Panc1 (cell line): ENCODE data around the gene TRPM4. TPM values are rescaled to one million over a fixed set of nuclear protein-coding genes. Genes with fewer than 3 reads are reported as not detected.

Source experiments
- ATAC-seq: fragments of 200-7000 bp; cut with Tn5 transposase; 2 replicates; pipeline ENCODE4 v1.9.1; 2020; ENCODE audit warnings: mild to moderate bottlenecking, moderate library complexity
- BruUV-seq: library from RNA; stranded (reverse); fragments of 400-500 nt; replicated peaks from 2 replicates; lab custom pipeline; 2021; lab: Mats Ljungman, UMichigan
- CTCF ChIA-PET: fragments of 300-600 bp; sonication (Branson Sonifier 250); formaldehyde crosslinking; loops from one replicate; lab custom pipeline; 2022; ENCODE audit warnings: antibody characterized with exemption; lab: Charles Lee
- POLR2A ChIA-PET: fragments of 300-600 bp; sonication (Branson Sonifier 250); formaldehyde crosslinking; loops from one replicate; lab custom pipeline; 2022; ENCODE audit warnings: antibody characterized with exemption; lab: Charles Lee
- DNase-seq: peaks from one replicate; pipeline ENCODE4 v3.0.0-alpha.2; 2010; ENCODE audit warnings: low read depth, low spot score
- H3K27ac ChIP-seq: 2 replicates; pipeline ENCODE4 v1.5.1; 2011; ENCODE audit warnings: mild to moderate bottlenecking, low read length, inconsistent platforms
- H3K27me3 ChIP-seq: fragments of 200-500 bp; sonication (Bioruptor generic); 2 replicates; pipeline ENCODE4 v1.6.0; 2014; ENCODE audit warnings: low read length, inconsistent platforms; ENCODE audit not compliant: control insufficient read depth, insufficient read depth
- H3K36me3 ChIP-seq: fragments of 200-500 bp; sonication (Bioruptor generic); 2 replicates; pipeline ENCODE4 v1.5.1; 2014; ENCODE audit warnings: inconsistent platforms, mild to moderate bottlenecking, low read length, moderate library complexity; ENCODE audit not compliant: control insufficient read depth, insufficient read depth
- H3K4me1 ChIP-seq: 2 replicates; pipeline ENCODE4 v1.5.1; 2011; ENCODE audit warnings: inconsistent platforms, mild to moderate bottlenecking, low read length, moderate library complexity; ENCODE audit not compliant: control insufficient read depth, insufficient read depth
- H3K4me3 ChIP-seq, 2 experiments: 2 replicates each; pipeline ENCODE4 v1.5.1; 2011 to 2012; ENCODE audit warnings: low read depth in 2 of 2, low read length in 2 of 2, mild to moderate bottlenecking in 2 of 2, inconsistent platforms in 1 of 2, moderate library complexity in 1 of 2
- H3K9me3 ChIP-seq: fragments of 200-500 bp; sonication (Bioruptor generic); 2 replicates; pipeline ENCODE4 v1.5.1; 2014; ENCODE audit warnings: low read depth, mild to moderate bottlenecking, inconsistent platforms, low read length, moderate library complexity; ENCODE audit not compliant: control insufficient read depth, insufficient read depth
- POLR2AphosphoS5 ChIP-seq: IDR thresholded peaks from 2 replicates; pipeline ENCODE4 v1.6.1; 2012; ENCODE audit warnings: mild to moderate bottlenecking, low read depth, low read length, moderate library complexity
- SIN3A ChIP-seq: IDR thresholded peaks from 2 replicates; pipeline ENCODE4 v1.6.1; 2012; ENCODE audit warnings: low read depth, mild to moderate bottlenecking, low read length, moderate library complexity, borderline replicate concordance; ENCODE audit not compliant: insufficient read depth
- TCF7L2 ChIP-seq: IDR thresholded peaks from 2 replicates; pipeline ENCODE4 v1.6.1; 2011; ENCODE audit warnings: mild to moderate bottlenecking, low read depth, low read length, inconsistent platforms
- in situ Hi-C: cut with HindIII; loops from 2 replicates; pipeline ENCODE4 v1.10.0; 2016; ENCODE audit warnings: low sequenced_read_pairs, low pct_unique_long_range_greater_than_20kb
- intact Hi-C: fragments of 100-400 bp; cut with micrococcal nuclease; formaldehyde crosslinking; loops from one replicate; pipeline ENCODE4 v1.10.0; 2022; ENCODE audit not compliant: unreplicated experiment
- total RNA-seq: library from RNA; stranded (reverse); gene quantifications from one replicate; pipeline ENCODE4 v1.2.1, GENCODE V29; 2021; ENCODE audit not compliant: unreplicated experiment
- TF ChIP-seq, protein P1 (sequence below): fragments of 450-650 bp; IDR thresholded peaks from 2 replicates; pipeline ENCODE4 v1.5.1; 2017; ENCODE audit warnings: mild to moderate bottlenecking
- TF ChIP-seq, protein P2 (sequence below), 2 experiments: IDR thresholded peaks; 2 replicates each; pipeline ENCODE4 v1.6.1; 2011 to 2012; ENCODE audit warnings: low read depth in 2 of 2, control low read depth in 1 of 2, low read length in 1 of 2, mild to moderate bottlenecking in 1 of 2, moderate library complexity in 1 of 2; ENCODE audit not compliant: insufficient read depth in 1 of 2

The TRPM4 gene
- total RNA-seq, 1 experiment from 2014 or later, result 19.4 TPM

DNA sequence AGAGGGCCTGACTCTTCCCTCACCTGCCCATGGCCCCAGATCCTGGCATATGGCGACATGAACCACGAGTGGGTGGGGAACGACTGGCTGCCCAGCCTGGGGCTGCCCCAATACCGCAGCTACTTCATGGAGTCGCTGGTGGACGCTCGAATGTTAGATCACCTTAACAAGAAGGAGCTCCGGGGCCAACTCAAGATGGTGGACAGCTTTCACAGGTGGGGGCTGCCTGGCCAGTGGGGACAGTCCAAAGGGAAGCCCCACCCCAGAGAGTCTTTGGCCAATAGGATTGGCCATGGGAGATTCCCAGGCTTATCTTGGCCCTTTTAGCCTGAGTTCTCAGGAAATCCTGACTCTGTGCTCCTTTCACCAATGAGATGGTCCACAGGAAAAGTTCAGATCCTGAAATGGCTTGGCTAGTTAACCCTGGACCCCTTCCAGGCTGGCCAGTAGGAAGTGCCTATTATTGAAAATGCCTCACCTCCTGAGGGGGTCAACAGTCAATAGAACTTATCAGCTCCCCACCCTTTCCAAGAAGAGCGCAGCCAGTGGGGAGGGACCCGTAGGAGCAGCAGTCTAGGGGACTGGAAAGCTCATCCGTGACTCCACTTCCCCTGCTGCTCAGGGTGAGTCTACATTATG is 9.4 kb upstream of the TRPM4 start:
- POLR2A ChIA-PET, result no interaction called here
- TSS peak; percentile 66 for BruUV-seq
- intact Hi-C loops, result no loop called here

DNA sequence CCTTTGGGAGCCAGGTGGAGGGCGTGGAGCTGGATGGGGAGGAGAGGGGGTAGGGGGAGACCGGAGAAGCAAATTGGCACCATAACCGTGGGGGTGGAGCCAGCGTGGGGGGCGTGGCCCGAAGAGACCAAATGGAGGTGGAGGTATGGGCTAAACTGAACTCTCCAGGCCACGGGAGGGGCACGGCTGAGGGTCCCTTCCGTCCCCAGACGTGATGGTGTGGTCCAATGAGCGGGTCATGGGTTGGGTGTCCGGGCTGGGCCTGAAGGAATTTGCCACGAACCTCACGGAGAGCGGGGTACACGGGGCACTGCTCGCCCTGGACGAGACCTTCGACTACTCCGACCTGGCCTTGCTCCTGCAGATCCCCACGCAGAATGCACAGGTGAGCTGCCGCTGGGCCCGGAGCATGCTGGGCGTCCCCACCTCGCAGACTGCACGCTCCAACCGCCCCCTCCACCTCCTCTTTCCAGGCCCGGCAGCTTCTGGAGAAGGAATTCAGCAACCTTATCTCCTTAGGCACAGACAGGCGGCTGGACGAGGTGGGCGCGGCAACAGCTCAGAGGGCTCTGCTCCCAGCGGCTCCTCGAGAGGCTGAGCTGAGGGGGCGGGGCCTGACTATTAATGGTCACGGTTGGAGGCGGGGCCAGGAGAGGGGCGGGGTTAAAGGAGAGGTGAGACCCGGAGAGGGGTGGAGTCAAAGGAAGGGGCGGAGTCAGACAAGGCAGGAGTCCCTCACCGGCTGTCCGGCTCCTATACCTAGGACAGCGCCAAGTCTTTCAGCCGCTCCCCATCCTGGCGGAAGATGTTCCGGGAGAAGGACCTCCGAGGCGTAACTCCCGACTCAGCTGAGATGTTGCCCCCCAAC is 8.6 kb upstream of the TRPM4 start:
- no TSS peak for BruUV-seq
- DNase-seq (peak; percentile 53), ATAC-seq (peak; percentile 72)
- intact Hi-C loops (no loop called here), in situ Hi-C loops (no loop called here)
- peak overlapping the region; percentile 89 for H3K27ac ChIP-seq
- H3K27me3 ChIP-seq, result no peaks in the 10 kb centered on the region
- no peak for TF ChIP-seq TCF7L2
- 0 out of 2 replicates have a peak, but pooled peaks have one; percentile 20 for TF ChIP-seq SIN3A
- TF ChIP-seq POLR2AphosphoS5, result no peak; the same call in 1 of the 2 replicates
- TF ChIP-seq, protein P1, sequence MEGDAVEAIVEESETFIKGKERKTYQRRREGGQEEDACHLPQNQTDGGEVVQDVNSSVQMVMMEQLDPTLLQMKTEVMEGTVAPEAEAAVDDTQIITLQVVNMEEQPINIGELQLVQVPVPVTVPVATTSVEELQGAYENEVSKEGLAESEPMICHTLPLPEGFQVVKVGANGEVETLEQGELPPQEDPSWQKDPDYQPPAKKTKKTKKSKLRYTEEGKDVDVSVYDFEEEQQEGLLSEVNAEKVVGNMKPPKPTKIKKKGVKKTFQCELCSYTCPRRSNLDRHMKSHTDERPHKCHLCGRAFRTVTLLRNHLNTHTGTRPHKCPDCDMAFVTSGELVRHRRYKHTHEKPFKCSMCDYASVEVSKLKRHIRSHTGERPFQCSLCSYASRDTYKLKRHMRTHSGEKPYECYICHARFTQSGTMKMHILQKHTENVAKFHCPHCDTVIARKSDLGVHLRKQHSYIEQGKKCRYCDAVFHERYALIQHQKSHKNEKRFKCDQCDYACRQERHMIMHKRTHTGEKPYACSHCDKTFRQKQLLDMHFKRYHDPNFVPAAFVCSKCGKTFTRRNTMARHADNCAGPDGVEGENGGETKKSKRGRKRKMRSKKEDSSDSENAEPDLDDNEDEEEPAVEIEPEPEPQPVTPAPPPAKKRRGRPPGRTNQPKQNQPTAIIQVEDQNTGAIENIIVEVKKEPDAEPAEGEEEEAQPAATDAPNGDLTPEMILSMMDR, result no peak
- TF ChIP-seq, protein P2, sequence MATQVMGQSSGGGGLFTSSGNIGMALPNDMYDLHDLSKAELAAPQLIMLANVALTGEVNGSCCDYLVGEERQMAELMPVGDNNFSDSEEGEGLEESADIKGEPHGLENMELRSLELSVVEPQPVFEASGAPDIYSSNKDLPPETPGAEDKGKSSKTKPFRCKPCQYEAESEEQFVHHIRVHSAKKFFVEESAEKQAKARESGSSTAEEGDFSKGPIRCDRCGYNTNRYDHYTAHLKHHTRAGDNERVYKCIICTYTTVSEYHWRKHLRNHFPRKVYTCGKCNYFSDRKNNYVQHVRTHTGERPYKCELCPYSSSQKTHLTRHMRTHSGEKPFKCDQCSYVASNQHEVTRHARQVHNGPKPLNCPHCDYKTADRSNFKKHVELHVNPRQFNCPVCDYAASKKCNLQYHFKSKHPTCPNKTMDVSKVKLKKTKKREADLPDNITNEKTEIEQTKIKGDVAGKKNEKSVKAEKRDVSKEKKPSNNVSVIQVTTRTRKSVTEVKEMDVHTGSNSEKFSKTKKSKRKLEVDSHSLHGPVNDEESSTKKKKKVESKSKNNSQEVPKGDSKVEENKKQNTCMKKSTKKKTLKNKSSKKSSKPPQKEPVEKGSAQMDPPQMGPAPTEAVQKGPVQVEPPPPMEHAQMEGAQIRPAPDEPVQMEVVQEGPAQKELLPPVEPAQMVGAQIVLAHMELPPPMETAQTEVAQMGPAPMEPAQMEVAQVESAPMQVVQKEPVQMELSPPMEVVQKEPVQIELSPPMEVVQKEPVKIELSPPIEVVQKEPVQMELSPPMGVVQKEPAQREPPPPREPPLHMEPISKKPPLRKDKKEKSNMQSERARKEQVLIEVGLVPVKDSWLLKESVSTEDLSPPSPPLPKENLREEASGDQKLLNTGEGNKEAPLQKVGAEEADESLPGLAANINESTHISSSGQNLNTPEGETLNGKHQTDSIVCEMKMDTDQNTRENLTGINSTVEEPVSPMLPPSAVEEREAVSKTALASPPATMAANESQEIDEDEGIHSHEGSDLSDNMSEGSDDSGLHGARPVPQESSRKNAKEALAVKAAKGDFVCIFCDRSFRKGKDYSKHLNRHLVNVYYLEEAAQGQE (IDR thresholded peaks at IDR 0.05; ENCODE audit: insufficient read depth in 1 of 2, low read depth in 2 of 2, low read length in 1 of 2), result peak; percentile 84 to 89
- no peaks in the 10 kb centered on the region for H3K9me3 ChIP-seq
- H3K4me3 ChIP-seq, result peak overlapping the region; percentile 78 to 91
- no peaks in the 10 kb centered on the region; the same call in 1 of the 2 replicates for H3K4me1 ChIP-seq
- ChIA-PET CTCF (interaction anchor here (1.4 kb wide), 1 partner anchor 50 kb away, joined by 4 read pairs; no protein-coding TSS in a partner anchor), POLR2A (no interaction called here)
- no peaks in the 10 kb centered on the region; the same call in 1 of the 2 replicates for H3K36me3 ChIP-seq

More for the DNA sequence above, 9.4 kb upstream of the TRPM4 start:
- Histone ChIP-seq H3K4me1 (no peaks in the 10 kb centered on the region; the same call in 1 of the 2 replicates), H3K9me3 (no peaks in the 10 kb centered on the region), H3K36me3 (no peaks in the 10 kb centered on the region; the same call in 1 of the 2 replicates), H3K27me3 (no peaks in the 10 kb centered on the region), H3K27ac (0 out of 2 replicates have a peak overlapping the region, but pooled peaks have one; percentile 4), H3K4me3 (no peak overlapping the region)
- in situ Hi-C loops, result no loop called here
- DNase-seq, result no peak
- TF ChIP-seq SIN3A, result no peak
- TF ChIP-seq, protein P2 (IDR thresholded peaks at IDR 0.05; ENCODE audit: insufficient read depth in 1 of 2, low read depth in 2 of 2, low read length in 1 of 2), result no peak
- TF ChIP-seq, protein P1, result no peak
- TF ChIP-seq TCF7L2, result no peak
- no peak for TF ChIP-seq POLR2AphosphoS5
- ATAC-seq, result no peak
- CTCF ChIA-PET, result interaction anchor here (1.4 kb wide), 1 partner anchor 51 kb away, joined by 4 read pairs; no protein-coding TSS in a partner anchor
